HepG2 (cell line): ENCODE results near the gene SIRT7. TPM values are rescaled to one million over a fixed set of nuclear protein-coding genes. Genes with fewer than 3 reads are reported as not detected.

ENCODE experiments used
- CBX5 ChIP-seq: sonication (generic); formaldehyde crosslinking; IDR thresholded peaks from 2 replicates; pipeline ENCODE4 v1.4.0; 2020; ENCODE audit warnings: missing genetic modification reagents, borderline replicate concordance
- DNMT3B ChIP-seq: conservative IDR thresholded peaks from 2 replicates; pipeline ENCODE4 v1.6.1; 2016; ENCODE audit warnings: missing biosample characterization, control low read depth
- KAT7 ChIP-seq: IDR thresholded peaks from 2 replicates; pipeline ENCODE4 v1.6.1; 2018; ENCODE audit warnings: borderline replicate concordance, missing compliant biosample characterization
- KLF9 ChIP-seq: IDR thresholded peaks from 2 replicates; pipeline ENCODE4 v1.6.1; 2016; ENCODE audit warnings: low read depth
- PRMT3 ChIP-seq: sonication (generic); formaldehyde crosslinking; IDR thresholded peaks from 2 replicates; pipeline ENCODE4 v1.8.1; 2022; ENCODE audit warnings: low read depth, mild to moderate bottlenecking, moderate library complexity, missing genetic modification reagents, borderline replicate concordance
- SCMH1 ChIP-seq: sonication (generic); formaldehyde crosslinking; IDR thresholded peaks from 2 replicates; pipeline ENCODE4 v1.9.0; 2021; ENCODE audit warnings: missing genetic modification reagents, mild to moderate bottlenecking, borderline replicate concordance
- U2AF1 ChIP-seq: fragments of 200-400 bp; formaldehyde crosslinking; optimal IDR thresholded peaks from 2 replicates; pipeline ENCODE3; 2017; ENCODE audit warnings: mild to moderate bottlenecking, low read depth, low read length
- WIZ ChIP-seq: sonication (generic); formaldehyde crosslinking; IDR thresholded peaks from 2 replicates; pipeline ENCODE4 v1.5.1; 2020; ENCODE audit warnings: mild to moderate bottlenecking, missing genetic modification reagents
- ZFP36 ChIP-seq: fragments of 150-350 bp; IDR thresholded peaks from 2 replicates; pipeline ENCODE4 v1.6.1; 2018; ENCODE audit warnings: borderline replicate concordance, low read length, low read depth; ENCODE audit not compliant: partially characterized antibody
- ZKSCAN1 ChIP-seq: fragments of 150-350 bp; IDR thresholded peaks from 2 replicates; pipeline ENCODE4 v1.6.1; 2014; ENCODE audit warnings: low read length
- ZKSCAN8 ChIP-seq: IDR thresholded peaks from 2 replicates; pipeline ENCODE4 v1.6.1; 2016; ENCODE audit warnings: borderline replicate concordance, missing genetic modification reagents, missing compliant biosample characterization
- ZNF431 ChIP-seq: sonication (generic); formaldehyde crosslinking; IDR thresholded peaks from 2 replicates; pipeline ENCODE4 v1.9.0; 2022; ENCODE audit warnings: missing genetic modification reagents, low read depth, mild to moderate bottlenecking, borderline replicate concordance
- ZNF557 ChIP-seq: sonication (generic); formaldehyde crosslinking; IDR thresholded peaks from 2 replicates; pipeline ENCODE4 v1.4.0; 2020; ENCODE audit warnings: missing genetic modification reagents
- ZNF567 ChIP-seq: sonication (generic); formaldehyde crosslinking; IDR thresholded peaks from 2 replicates; pipeline ENCODE4 v1.8.1; 2023; ENCODE audit warnings: mild to moderate bottlenecking, missing genetic modification reagents, borderline replicate concordance
- polyA plus RNA-seq, 8 experiments: library from polyadenylated mRNA; depleted of rRNA in 3 of 8; stranded (reverse) in 7 of 8; unstranded in 1 of 8; fragments of >200 nt; fragmentation: Illumina TruSeq in 4 of 8; extraction: Trizol in 4 of 8; gene quantifications; 2 replicates each; pipeline versions ENCODE4 v1.2.1 to v1.2.3, GENCODE V29; 2011 to 2016; ENCODE audit warnings: low read depth in 4 of 8, missing spikeins in 1 of 8, mixed read lengths in 1 of 8; ENCODE audit not compliant: insufficient read depth in 1 of 8
- total RNA-seq, 5 experiments: library from RNA; depleted of rRNA; stranded (reverse); fragments of >200 nt; fragmentation: Illumina TruSeq; extraction: Trizol; gene quantifications; 2 replicates each; pipeline ENCODE4 v1.2.3, GENCODE V29; 2016; ENCODE audit warnings: low read depth in 1 of 5
- TF ChIP-seq, protein P1 (sequence below): sonication (generic); formaldehyde crosslinking; conservative IDR thresholded peaks from 2 replicates; pipeline ENCODE4 v1.5.0; 2020; ENCODE audit warnings: missing genetic modification reagents
- TF ChIP-seq, protein P2 (sequence below): sonication (generic); formaldehyde crosslinking; IDR thresholded peaks from 2 replicates; pipeline ENCODE4 v1.8.1; 2023; ENCODE audit warnings: missing genetic modification reagents, inconsistent platforms, borderline replicate concordance
- TF ChIP-seq, protein P3 (sequence below): IDR thresholded peaks from 2 replicates; pipeline ENCODE4 v1.6.1; 2016; ENCODE audit warnings: missing compliant biosample characterization, missing genetic modification reagents, borderline replicate concordance
- TF ChIP-seq, protein P4 (sequence below): IDR thresholded peaks from 2 replicates; pipeline ENCODE4 v1.6.1; 2016; ENCODE audit warnings: control low read depth
- TF ChIP-seq, protein P5 (sequence below): sonication (generic); formaldehyde crosslinking; IDR thresholded peaks from 2 replicates; pipeline ENCODE4 v1.4.0; 2020; ENCODE audit warnings: missing genetic modification reagents, borderline replicate concordance

SIRT7 gene
- total and polyA plus RNA-seq, 2 of the 13 experiments (the other 11 are each of a cell fraction or from before 2014, with no cell fraction given): 8.3 to 24.8 TPM

DNA sequence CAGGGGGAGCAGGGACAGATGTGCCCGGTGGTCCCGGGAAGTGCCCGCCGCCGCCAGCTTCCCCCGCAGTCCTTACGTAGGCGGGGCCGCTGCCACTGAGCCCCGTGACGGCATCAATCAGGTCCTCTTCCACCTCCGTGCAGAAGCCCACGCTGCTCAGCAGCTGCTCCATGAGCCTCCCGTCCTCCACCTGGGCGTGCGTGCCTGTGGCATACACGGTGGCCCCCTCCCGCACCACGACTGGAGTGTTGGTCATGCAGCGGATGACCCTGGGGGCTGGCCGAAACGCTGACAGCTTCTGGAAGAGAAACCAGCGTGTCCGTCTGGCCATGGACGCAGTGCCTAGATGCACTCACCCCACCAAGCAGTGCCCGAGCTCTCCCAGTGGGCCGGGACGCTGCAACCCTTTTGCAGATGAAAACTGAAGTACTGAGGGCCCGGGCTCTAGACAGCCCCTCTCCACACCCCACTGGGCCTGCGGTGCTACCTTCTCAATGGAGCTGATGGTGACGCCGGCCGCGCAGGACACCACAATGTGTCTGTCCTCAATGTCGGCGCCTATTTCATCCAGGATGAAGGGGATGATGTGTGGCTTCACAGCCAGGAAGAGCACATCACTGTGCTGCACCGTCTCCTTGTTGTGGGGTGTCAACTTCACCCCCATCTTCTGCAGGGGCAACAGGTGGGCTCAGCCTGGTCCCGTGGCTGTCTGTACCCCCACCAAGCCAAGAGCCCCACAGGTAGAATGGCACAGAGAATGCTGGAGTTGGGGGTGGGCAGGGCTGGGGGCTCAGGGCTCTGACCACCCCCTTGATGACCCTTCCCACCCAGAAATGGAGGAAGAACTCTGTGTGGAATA is 17.1 kb upstream of the SIRT7 start (continued):
- no peak for TF ChIP-seq DNMT3B (CRISPR knock-in tag)
- no peak for TF ChIP-seq ZKSCAN8
- no peak for TF ChIP-seq KAT7
- no peak for TF ChIP-seq U2AF1
- TF ChIP-seq, protein P1, sequence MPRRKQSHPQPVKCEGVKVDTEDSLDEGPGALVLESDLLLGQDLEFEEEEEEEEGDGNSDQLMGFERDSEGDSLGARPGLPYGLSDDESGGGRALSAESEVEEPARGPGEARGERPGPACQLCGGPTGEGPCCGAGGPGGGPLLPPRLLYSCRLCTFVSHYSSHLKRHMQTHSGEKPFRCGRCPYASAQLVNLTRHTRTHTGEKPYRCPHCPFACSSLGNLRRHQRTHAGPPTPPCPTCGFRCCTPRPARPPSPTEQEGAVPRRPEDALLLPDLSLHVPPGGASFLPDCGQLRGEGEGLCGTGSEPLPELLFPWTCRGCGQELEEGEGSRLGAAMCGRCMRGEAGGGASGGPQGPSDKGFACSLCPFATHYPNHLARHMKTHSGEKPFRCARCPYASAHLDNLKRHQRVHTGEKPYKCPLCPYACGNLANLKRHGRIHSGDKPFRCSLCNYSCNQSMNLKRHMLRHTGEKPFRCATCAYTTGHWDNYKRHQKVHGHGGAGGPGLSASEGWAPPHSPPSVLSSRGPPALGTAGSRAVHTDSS (CRISPR knock-in tag): no peak
- TF ChIP-seq ZFP36: no peak
- no peak for TF ChIP-seq ZNF557 (CRISPR knock-in tag)
- TF ChIP-seq, protein P2, sequence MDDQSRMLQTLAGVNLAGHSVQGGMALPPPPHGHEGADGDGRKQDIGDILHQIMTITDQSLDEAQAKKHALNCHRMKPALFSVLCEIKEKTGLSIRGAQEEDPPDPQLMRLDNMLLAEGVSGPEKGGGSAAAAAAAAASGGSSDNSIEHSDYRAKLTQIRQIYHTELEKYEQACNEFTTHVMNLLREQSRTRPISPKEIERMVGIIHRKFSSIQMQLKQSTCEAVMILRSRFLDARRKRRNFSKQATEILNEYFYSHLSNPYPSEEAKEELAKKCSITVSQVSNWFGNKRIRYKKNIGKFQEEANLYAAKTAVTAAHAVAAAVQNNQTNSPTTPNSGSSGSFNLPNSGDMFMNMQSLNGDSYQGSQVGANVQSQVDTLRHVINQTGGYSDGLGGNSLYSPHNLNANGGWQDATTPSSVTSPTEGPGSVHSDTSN (CRISPR knock-in tag): no peak
- TF ChIP-seq, protein P3, sequence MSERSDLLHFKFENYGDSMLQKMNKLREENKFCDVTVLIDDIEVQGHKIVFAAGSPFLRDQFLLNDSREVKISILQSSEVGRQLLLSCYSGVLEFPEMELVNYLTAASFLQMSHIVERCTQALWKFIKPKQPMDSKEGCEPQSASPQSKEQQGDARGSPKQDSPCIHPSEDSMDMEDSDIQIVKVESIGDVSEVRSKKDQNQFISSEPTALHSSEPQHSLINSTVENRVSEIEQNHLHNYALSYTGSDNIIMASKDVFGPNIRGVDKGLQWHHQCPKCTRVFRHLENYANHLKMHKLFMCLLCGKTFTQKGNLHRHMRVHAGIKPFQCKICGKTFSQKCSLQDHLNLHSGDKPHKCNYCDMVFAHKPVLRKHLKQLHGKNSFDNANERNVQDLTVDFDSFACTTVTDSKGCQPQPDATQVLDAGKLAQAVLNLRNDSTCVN (CRISPR knock-in tag): no peak
- no peak for TF ChIP-seq ZNF567 (CRISPR knock-in tag)
- no peak for TF ChIP-seq SCMH1
- TF ChIP-seq PRMT3 (CRISPR knock-in tag): no peak
- TF ChIP-seq CBX5 (CRISPR knock-in tag): no peak
- no peak for TF ChIP-seq ZNF431 (CRISPR knock-in tag)
- TF ChIP-seq, protein P4, sequence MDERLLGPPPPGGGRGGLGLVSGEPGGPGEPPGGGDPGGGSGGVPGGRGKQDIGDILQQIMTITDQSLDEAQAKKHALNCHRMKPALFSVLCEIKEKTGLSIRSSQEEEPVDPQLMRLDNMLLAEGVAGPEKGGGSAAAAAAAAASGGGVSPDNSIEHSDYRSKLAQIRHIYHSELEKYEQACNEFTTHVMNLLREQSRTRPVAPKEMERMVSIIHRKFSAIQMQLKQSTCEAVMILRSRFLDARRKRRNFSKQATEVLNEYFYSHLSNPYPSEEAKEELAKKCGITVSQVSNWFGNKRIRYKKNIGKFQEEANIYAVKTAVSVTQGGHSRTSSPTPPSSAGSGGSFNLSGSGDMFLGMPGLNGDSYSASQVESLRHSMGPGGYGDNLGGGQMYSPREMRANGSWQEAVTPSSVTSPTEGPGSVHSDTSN (CRISPR knock-in tag): no peak
- no peak for TF ChIP-seq ZKSCAN1
- TF ChIP-seq, protein P5, sequence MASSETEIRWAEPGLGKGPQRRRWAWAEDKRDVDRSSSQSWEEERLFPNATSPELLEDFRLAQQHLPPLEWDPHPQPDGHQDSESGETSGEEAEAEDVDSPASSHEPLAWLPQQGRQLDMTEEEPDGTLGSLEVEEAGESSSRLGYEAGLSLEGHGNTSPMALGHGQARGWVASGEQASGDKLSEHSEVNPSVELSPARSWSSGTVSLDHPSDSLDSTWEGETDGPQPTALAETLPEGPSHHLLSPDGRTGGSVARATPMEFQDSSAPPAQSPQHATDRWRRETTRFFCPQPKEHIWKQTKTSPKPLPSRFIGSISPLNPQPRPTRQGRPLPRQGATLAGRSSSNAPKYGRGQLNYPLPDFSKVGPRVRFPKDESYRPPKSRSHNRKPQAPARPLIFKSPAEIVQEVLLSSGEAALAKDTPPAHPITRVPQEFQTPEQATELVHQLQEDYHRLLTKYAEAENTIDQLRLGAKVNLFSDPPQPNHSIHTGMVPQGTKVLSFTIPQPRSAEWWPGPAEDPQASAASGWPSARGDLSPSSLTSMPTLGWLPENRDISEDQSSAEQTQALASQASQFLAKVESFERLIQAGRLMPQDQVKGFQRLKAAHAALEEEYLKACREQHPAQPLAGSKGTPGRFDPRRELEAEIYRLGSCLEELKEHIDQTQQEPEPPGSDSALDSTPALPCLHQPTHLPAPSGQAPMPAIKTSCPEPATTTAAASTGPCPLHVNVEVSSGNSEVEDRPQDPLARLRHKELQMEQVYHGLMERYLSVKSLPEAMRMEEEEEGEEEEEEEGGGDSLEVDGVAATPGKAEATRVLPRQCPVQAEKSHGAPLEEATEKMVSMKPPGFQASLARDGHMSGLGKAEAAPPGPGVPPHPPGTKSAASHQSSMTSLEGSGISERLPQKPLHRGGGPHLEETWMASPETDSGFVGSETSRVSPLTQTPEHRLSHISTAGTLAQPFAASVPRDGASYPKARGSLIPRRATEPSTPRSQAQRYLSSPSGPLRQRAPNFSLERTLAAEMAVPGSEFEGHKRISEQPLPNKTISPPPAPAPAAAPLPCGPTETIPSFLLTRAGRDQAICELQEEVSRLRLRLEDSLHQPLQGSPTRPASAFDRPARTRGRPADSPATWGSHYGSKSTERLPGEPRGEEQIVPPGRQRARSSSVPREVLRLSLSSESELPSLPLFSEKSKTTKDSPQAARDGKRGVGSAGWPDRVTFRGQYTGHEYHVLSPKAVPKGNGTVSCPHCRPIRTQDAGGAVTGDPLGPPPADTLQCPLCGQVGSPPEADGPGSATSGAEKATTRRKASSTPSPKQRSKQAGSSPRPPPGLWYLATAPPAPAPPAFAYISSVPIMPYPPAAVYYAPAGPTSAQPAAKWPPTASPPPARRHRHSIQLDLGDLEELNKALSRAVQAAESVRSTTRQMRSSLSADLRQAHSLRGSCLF: no peak
- 0 out of 2 replicates have a peak, but pooled peaks have one; percentile 49 for TF ChIP-seq WIZ (CRISPR knock-in tag)
- TF ChIP-seq KLF9: no peak
